GM19395 (cell line): ENCODE measurements around the gene PLEKHS1.

Experiments used
- ATAC-seq: cut with Tn5 transposase; IDR thresholded peaks from one replicate; pipeline ENCODE4 v1.9.1; 2021; ENCODE audit warnings: mild to moderate bottlenecking, moderate library complexity; ENCODE audit not compliant: unreplicated experiment

PLEKHS1 gene

GRCh38 chr10:113751181-113751732, at the start of gene PLEKHS1:
PLEKHS1 (plus strand) TSS chr10:113751682; CDS start chr10:113755278, 3,596 bp downstream.
- ATAC-seq = no peak

GRCh38 chr10:113704637-113705343, 46.7 kb upstream of the PLEKHS1 start:
- ATAC-seq = peak; percentile 59

- ATAC-seq = no peak
Measured at GRCh38 chr10:113705344-113705652, 46.2 kb upstream of the PLEKHS1 start.

- ATAC-seq = no peak
Measured at GRCh38 chr10:113706623-113707022, 44.9 kb upstream of the PLEKHS1 start.

- ATAC-seq = no peak
Measured at GRCh38 chr10:113708640-113709039, 42.8 kb upstream of the PLEKHS1 start.

GRCh38 chr10:113709221-113709838, 42.2 kb upstream of the PLEKHS1 start:
- ATAC-seq = no peak

GRCh38 chr10:113711142-113711541, 40.3 kb upstream of the PLEKHS1 start:
- ATAC-seq = no peak

- ATAC-seq = no peak
Measured at GRCh38 chr10:113712024-113712423, 39.5 kb upstream of the PLEKHS1 start.

- ATAC-seq = no peak
Measured at GRCh38 chr10:113712755-113713639, 38.5 kb upstream of the PLEKHS1 start.

GRCh38 chr10:113713640-113713982, 37.9 kb upstream of the PLEKHS1 start:
- no peak for ATAC-seq

- peak; percentile 56 for ATAC-seq
Measured at GRCh38 chr10:113716109-113716910, 35.2 kb upstream of the PLEKHS1 start.

GRCh38 chr10:113718969-113719822, 32.3 kb upstream of the PLEKHS1 start:
- ATAC-seq = no peak

- ATAC-seq = no peak
Measured at GRCh38 chr10:113720386-113720785, 31.1 kb upstream of the PLEKHS1 start.

- no peak for ATAC-seq
Measured at GRCh38 chr10:113732160-113732881, 19.2 kb upstream of the PLEKHS1 start.

- no peak for ATAC-seq
Measured at GRCh38 chr10:113732966-113733365, 18.5 kb upstream of the PLEKHS1 start.

- no peak for ATAC-seq
Measured at GRCh38 chr10:113733635-113734034, 17.8 kb upstream of the PLEKHS1 start.

GRCh38 chr10:113735913-113736312, 15.6 kb upstream of the PLEKHS1 start:
- peak; percentile 98 for ATAC-seq

GRCh38 chr10:113736576-113736975, 14.9 kb upstream of the PLEKHS1 start:
- no peak for ATAC-seq

GRCh38 chr10:113739031-113739430, 12.5 kb upstream of the PLEKHS1 start:
- ATAC-seq = no peak
